ENCODE results near the gene HAUS1.
"Not testable (repeated sequence)": the region's sequence is repeated elsewhere in the genome, so short reads cannot be mapped to it uniquely, and the experiment has no call there.

Gene HAUS1

DNA sequence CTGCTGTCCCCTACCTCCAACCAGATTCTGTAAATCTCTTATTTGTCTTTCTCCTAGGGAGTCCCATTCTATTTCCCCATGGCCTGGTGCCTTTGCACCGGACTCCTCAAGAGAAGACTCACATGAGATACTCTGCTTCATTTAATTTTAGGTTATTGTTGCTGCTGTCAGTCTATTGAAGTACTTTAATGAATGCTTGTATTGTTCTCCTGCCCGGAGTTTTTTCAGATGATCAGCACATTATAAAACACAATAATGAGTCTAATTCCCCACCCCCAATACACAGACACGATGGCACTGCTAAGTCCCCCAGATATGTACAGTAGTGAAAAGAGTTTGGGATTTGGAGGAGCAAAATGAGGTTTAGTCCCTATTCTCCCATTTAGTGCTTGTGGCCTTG is 58.9 kb downstream of the HAUS1 start:
- DNase-seq (ENCODE audit: extremely low read depth, low read depth) = no peak
- H3K4me3 ChIP-seq (replicated peaks; ENCODE audit: low read depth, low read length) = no peak overlapping the region
- no peak for TF ChIP-seq CTCF (IDR thresholded peaks at IDR 0.05; ENCODE audit: low read depth, low read length, missing control alignments)

DNA sequence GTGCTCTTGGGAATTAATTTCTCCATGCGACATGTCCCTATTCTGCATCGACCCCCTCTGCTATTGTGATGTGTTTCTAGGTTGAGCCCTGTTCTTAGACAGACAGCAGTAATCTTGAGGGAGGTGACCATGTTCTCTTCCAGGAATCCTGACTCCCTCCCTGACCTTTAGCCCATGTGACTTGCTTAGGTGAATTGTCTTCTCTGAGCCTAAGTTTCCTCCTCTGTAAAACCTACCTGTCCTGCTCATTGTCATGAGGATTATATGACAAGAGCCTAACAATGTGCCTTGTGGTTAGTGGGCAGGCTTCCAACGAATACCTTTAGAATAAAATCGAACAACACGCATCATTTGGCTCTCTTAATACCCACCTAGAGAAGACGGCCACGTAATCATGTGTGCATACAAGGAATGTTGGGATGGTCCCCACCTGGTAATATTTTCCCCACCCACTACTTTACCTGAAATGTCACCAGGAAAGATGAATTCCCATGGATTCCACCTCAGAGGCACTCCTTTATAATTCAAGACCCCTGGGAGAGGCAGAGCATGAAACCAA is 59.8 kb downstream of the HAUS1 start:
- DNase-seq (ENCODE audit: extremely low read depth, low read depth) = no peak
- TF ChIP-seq CTCF (IDR thresholded peaks at IDR 0.05; ENCODE audit: low read depth, low read length, missing control alignments) = no peak
- no peak overlapping the region for H3K4me3 ChIP-seq (replicated peaks; ENCODE audit: low read depth, low read length)

GRCh38 chr18:46164502-46164901 is 60.3 kb downstream of the HAUS1 start:
- not testable (repeated sequence) for DNase-seq (ENCODE audit: extremely low read depth, low read depth); H3K4me3 ChIP-seq (replicated peaks; ENCODE audit: low read depth, low read length)

DNA sequence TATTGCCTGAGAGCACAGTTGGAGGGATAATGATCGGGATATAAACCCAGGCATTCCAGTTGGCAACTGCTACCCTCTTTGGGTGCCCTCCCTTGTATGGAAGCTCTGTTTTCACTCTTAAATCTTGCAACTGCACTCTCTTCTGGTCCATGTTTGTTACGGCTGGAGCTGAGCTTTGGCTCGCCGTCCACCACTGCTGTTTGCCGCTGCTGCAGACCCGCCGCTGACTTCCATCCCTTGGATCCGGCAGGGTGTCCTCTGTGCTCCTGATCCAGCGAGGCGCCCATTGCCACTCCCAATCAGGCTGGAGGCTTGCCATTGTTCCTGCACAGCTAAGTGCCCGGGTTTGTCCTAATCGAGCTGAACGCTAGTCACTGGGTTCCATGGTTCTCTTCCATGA is 60.7 kb downstream of the HAUS1 start:
- no peak for TF ChIP-seq CTCF (IDR thresholded peaks at IDR 0.05; ENCODE audit: low read depth, low read length, missing control alignments)
- DNase-seq (ENCODE audit: extremely low read depth, low read depth) = no peak
- H3K4me3 ChIP-seq (replicated peaks; ENCODE audit: low read depth, low read length) = no peak overlapping the region

GRCh38 chr18:46166261-46166970 is 62.2 kb downstream of the HAUS1 start:
- no peak for TF ChIP-seq CTCF (IDR thresholded peaks at IDR 0.05; ENCODE audit: low read depth, low read length, missing control alignments)
- no peak overlapping the region for H3K4me3 ChIP-seq (replicated peaks; ENCODE audit: low read depth, low read length)
- no peak for DNase-seq (ENCODE audit: extremely low read depth, low read depth)

GRCh38 chr18:46167971-46168370 is 63.8 kb downstream of the HAUS1 start:
- H3K4me3 ChIP-seq (replicated peaks; ENCODE audit: low read depth, low read length) = no peak overlapping the region
- TF ChIP-seq CTCF (IDR thresholded peaks at IDR 0.05; ENCODE audit: low read depth, low read length, missing control alignments) = no peak
- no peak for DNase-seq (ENCODE audit: extremely low read depth, low read depth)

DNA sequence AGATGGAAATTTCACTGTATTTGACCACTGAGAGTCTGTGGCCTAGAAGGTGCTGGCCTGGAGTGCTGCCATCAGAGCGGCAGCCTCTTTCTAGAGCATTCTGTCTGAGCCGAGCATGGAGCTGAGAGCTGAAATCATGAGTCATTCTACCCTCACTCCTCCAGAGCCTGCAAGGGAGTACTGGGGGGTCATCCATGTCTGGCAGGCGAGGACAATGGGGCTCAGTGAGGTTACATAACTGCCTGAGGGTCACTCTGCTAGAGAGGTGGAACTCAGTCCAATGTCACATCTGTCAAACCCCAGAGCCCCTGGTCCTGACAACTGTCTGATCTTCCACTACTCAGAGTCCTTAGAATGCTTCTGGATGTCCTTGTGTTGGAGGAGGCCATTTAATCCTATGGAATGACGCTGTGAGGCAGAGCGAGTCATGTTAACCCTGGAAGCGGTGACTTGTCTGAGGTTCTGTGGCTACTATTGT is 65.3 kb downstream of the HAUS1 start:
- no peak for TF ChIP-seq CTCF (IDR thresholded peaks at IDR 0.05; ENCODE audit: low read depth, low read length, missing control alignments)
- no peak overlapping the region for H3K4me3 ChIP-seq (replicated peaks; ENCODE audit: low read depth, low read length)
- DNase-seq (ENCODE audit: extremely low read depth, low read depth) = peak; percentile 27

All from HFF-Myc (cell line).